ENCODE data around the gene PGC. TPM values are rescaled to one million over a fixed set of nuclear protein-coding genes. Genes with fewer than 3 reads are reported as not detected.

Gene PGC
- total and polyA plus RNA-seq, 9 of the 15 experiments (the other 6 are each of a cell fraction or from before 2014, with no cell fraction given): 0.17 to 0.40 TPM; not detected in 7

- TF ChIP-seq PTBP1 (IDR thresholded peaks at IDR 0.05; ENCODE audit: low read depth, low read length) (no peak), HMG20B (CRISPR knock-in tag; IDR thresholded peaks at IDR 0.05) (no peak), MLLT1 (IDR thresholded peaks at IDR 0.05) (no peak), ZNF740 (CRISPR knock-in tag; IDR thresholded peaks at IDR 0.05) (no peak), ZNF740 (tag; IDR thresholded peaks at IDR 0.05) (peak in 1 of 2 experiments; percentile 30; a peak in 1 of 4 replicates), CHD7 (IDR thresholded peaks at IDR 0.05; ENCODE audit: low read depth, low read length) (no peak), ATF7 (IDR thresholded peaks at IDR 0.05) (peak; percentile 42; the same call in 1 of the 2 replicates), PPARD (CRISPR knock-in tag; IDR thresholded peaks at IDR 0.05) (no peak), ESRRA (IDR thresholded peaks at IDR 0.05; ENCODE audit: borderline replicate concordance, low read depth) (no peak), FOXP4 (CRISPR knock-in tag; IDR thresholded peaks at IDR 0.05; ENCODE audit: borderline replicate concordance) (no peak), CHD2 (IDR thresholded peaks at IDR 0.05; ENCODE audit: low read depth, low read length) (no peak)
Measured at GRCh38 chr6:41705996-41706835, 41.0 kb downstream of the PGC start (continued).
